GM12878 (cell line): ENCODE data around the gene TBCD. TPM values are rescaled to one million over a fixed set of nuclear protein-coding genes. Genes with fewer than 3 reads are reported as not detected.
A peak's percentile ranks its signal among the peaks of the same experiment; 100 is the strongest.

Experiments used
- ATAC-seq: fragments of 200-7000 bp; cut with Tn5 transposase; 3 replicates; pipeline ENCODE4 v1.9.1; 2020; ENCODE audit warnings: mild to moderate bottlenecking, moderate library complexity
- BruUV-seq: library from RNA; stranded (reverse); fragments of 400-500 nt; replicated peaks from 2 replicates; lab custom pipeline; 2021; lab: Mats Ljungman, UMichigan
- CTCF ChIA-PET: fragments of 300-600 bp; sonication (Branson Sonifier 250); formaldehyde crosslinking; extraction: SDS; loops from one replicate; lab custom pipeline; 2021; ENCODE audit warnings: inconsistent platforms; lab: Yijun Ruan, JAX
- POLR2A ChIA-PET: fragments of 350-600 bp; formaldehyde crosslinking; extraction: SDS; loops from one replicate; lab custom pipeline; 2021; ENCODE audit warnings: inconsistent platforms; lab: Charles Lee
- RAD21 ChIA-PET: fragments of 300-600 bp; sonication (Branson Sonifier 250); formaldehyde crosslinking; loops from one replicate; lab custom pipeline; 2023; ENCODE audit warnings: antibody characterized with exemption; ENCODE audit not compliant: unreplicated experiment; lab: Charles Lee
- SMC1A ChIA-PET: fragments of 300-600 bp; sonication (Branson Sonifier 250); formaldehyde crosslinking; loops from one replicate; lab custom pipeline; 2023; ENCODE audit not compliant: unreplicated experiment, uncharacterized antibody; lab: Charles Lee
- DNase-seq: peaks from one replicate; pipeline ENCODE4 v3.0.0-alpha.2; 2011; ENCODE audit warnings: low read depth, low spot score
- FAIRE-seq: peaks from 3 replicates; lab custom pipeline; 2011; peaks lifted over from hg19 to GRCh38; lab: Jason Lieb, UNC
- H2AFZ ChIP-seq: 2 replicates; pipeline ENCODE4 v1.6.0; 2011; ENCODE audit warnings: low read depth, low read length, control low read depth; ENCODE audit not compliant: control insufficient read depth
- H3K27ac ChIP-seq: 2 replicates; pipeline ENCODE4 v1.5.1; 2011; ENCODE audit warnings: control low read depth; ENCODE audit not compliant: control insufficient read depth, insufficient read depth
- H3K27me3 ChIP-seq, 2 experiments: replicated peaks in 1 of 2; 2 replicates each; pipeline versions ENCODE4 v1.6.0 to v1.6.1; 2011; ENCODE audit warnings: low read length in 1 of 2; ENCODE audit not compliant: control insufficient read depth in 2 of 2, insufficient read depth in 2 of 2
- H3K36me3 ChIP-seq, 2 experiments: 2 replicates each; pipeline ENCODE4 v1.5.1; 2011; ENCODE audit warnings: low read length in 1 of 2; ENCODE audit not compliant: control insufficient read depth in 2 of 2, insufficient read depth in 2 of 2
- H3K4me1 ChIP-seq: 2 replicates; pipeline ENCODE4 v1.6.1; 2011; ENCODE audit warnings: mild to moderate bottlenecking, low read length, moderate library complexity, mixed read lengths; ENCODE audit not compliant: control insufficient read depth, insufficient read depth
- H3K4me2 ChIP-seq: 2 replicates; pipeline ENCODE4 v1.6.0; 2011; ENCODE audit warnings: control low read depth; ENCODE audit not compliant: control insufficient read depth, insufficient read depth
- H3K4me3 ChIP-seq: fragments of 200-600 bp; sonication (generic); 2 replicates; pipeline ENCODE4 v1.5.1; 2016
- H3K79me2 ChIP-seq: 2 replicates; pipeline ENCODE4 v1.6.0; 2011; ENCODE audit warnings: low read length; ENCODE audit not compliant: control insufficient read depth, insufficient read depth
- H3K9ac ChIP-seq: 2 replicates; pipeline ENCODE4 v1.8.0; 2011; ENCODE audit warnings: low read length, control low read depth, mixed read lengths; ENCODE audit not compliant: control insufficient read depth, insufficient read depth
- H3K9me3 ChIP-seq: replicated peaks from 3 replicates; pipeline ENCODE4 v1.5.1; 2011; ENCODE audit warnings: mild to moderate bottlenecking, low read length; ENCODE audit not compliant: control insufficient read depth, insufficient read depth
- H4K20me1 ChIP-seq: 2 replicates; pipeline ENCODE4 v1.6.0; 2011; ENCODE audit not compliant: control insufficient read depth, insufficient read depth
- CBX5 ChIP-seq: sonication (generic); IDR thresholded peaks from 2 replicates; pipeline ENCODE4 v1.6.1; 2016; ENCODE audit warnings: low read depth, moderate library complexity, mild to moderate bottlenecking, inconsistent platforms
- FOS ChIP-seq: IDR thresholded peaks from 3 replicates; pipeline ENCODE4 v1.6.1; 2011; ENCODE audit warnings: borderline replicate concordance; ENCODE audit not compliant: insufficient read length; ENCODE audit errors: extremely low read depth
- IRF4 ChIP-seq: IDR thresholded peaks from 2 replicates; pipeline ENCODE4 v1.6.1; 2011; ENCODE audit warnings: low read depth, low read length
- KDM1A ChIP-seq: fragments of 200-600 bp; sonication (generic); IDR thresholded peaks from 2 replicates; pipeline ENCODE4 v1.6.1; 2016; ENCODE audit warnings: borderline replicate concordance
- POU2F2 ChIP-seq: IDR thresholded peaks from 3 replicates; pipeline ENCODE4 v1.6.1; 2011; ENCODE audit warnings: low read depth, mild to moderate bottlenecking, low read length, borderline replicate concordance
- SUZ12 ChIP-seq: fragments of 200-600 bp; sonication (generic); IDR thresholded peaks from one replicate; pipeline ENCODE4 v1.6.1; 2018; ENCODE audit warnings: antibody characterized with exemption, mild to moderate bottlenecking; ENCODE audit not compliant: unreplicated experiment
- WGBS: methylation state at CpG from one replicate; pipeline ENCODE4 v1.1.6; 2016; ENCODE audit warnings: low lambda C conversion rate; ENCODE audit not compliant: insufficient replicate concordance, insufficient coverage; ENCODE audit errors: missing lambda C conversion rate; 5-methylcytosine and 5-hydroxymethylcytosine counted together
- in situ Hi-C: fragments of 300-500 bp; cut with MboI; formaldehyde crosslinking; loops from 9 replicates; pipeline ENCODE4 v1.14.3; 2018; ENCODE audit warnings: mixed read lengths
- intact Hi-C: fragments of 100-400 bp; cut with micrococcal nuclease; formaldehyde crosslinking; loops from one replicate; pipeline ENCODE4 v1.14.2; 2022; ENCODE audit not compliant: unreplicated experiment
- polyA plus RNA-seq, 11 experiments: library from polyadenylated mRNA; depleted of rRNA in 4 of 11; unstranded in 6 of 11; stranded (reverse) in 5 of 11; fragments of >200 nt; fragmentation: Nextera tagmentation in 4 of 11; fragmentation: Illumina TruSeq in 1 of 11; extraction: Ambion mirVana in 4 of 11; extraction: Trizol in 1 of 11; gene quantifications; 1 replicate in 1 of 11; 2 replicates in 10 of 11; pipeline versions ENCODE4 v1.2.1 to v1.2.3, GENCODE V29; 2011 to 2016; ENCODE audit warnings: inconsistent platforms in 2 of 11, missing spikeins in 2 of 11, low read depth in 1 of 11
- total RNA-seq, 4 experiments: library from RNA; depleted of rRNA in 3 of 4; stranded (reverse); fragments of >200 nt in 3 of 4; fragmentation: Illumina TruSeq in 1 of 4; extraction: Trizol in 1 of 4; gene quantifications; 2 replicates each; pipeline versions ENCODE4 v1.2.1 to v1.2.3, GENCODE V29; 2013 to 2021
- TF ChIP-seq, protein P1 (sequence below): fragments of 450-650 bp; IDR thresholded peaks from 2 replicates; pipeline ENCODE4 v1.6.1; 2017; ENCODE audit warnings: mild to moderate bottlenecking, moderate library complexity
- TF ChIP-seq, protein P2 (sequence below): fragments of 450-650 bp; formaldehyde crosslinking; IDR thresholded peaks from 2 replicates; pipeline ENCODE4 v1.4.0; 2022; ENCODE audit warnings: mild to moderate bottlenecking, moderate library complexity

Gene TBCD
- total and polyA plus RNA-seq, 10 of the 15 experiments (the other 5 are each of a cell fraction or from before 2014, with no cell fraction given), result 10.3 to 114 (median 52.4) TPM

DNA sequence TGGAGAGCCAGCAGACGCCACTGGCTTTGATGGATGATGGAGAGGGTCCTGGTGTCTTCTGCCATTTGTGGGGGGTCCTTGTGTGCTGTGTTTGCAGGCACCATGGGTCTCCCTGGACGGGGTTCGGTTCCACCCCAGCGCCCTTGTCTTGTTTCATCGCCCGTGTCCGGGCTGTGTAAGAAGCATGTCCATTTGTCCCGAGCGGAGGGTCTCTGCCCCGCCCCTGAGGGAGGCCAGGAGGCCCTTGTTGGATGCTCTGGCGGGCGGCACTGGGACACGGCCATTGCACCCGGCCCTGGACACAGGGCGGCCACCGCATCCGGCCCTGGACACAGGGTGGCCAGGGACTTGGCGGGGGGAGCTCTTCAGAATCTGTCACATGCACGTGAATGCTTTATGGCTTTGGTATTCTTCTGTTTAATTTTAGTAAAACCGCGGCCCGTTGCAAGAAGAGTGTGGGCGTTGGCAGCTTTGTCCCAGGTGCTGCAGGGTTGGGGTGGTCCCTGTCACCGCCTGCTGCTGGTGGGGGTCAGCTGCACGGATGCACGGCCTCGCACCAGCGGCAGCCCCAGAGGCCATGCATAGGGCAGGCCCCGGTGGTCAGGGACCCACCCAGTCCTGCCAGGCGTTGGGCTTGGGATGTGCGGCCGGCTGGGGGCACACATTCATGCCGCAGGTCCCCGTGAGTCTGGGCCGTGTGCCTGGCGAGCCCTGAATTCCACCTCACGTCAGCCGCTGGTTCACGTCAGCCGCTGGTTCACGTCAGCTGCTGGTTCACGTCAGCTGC lies 108.9 kb downstream of the TBCD start (continued):
- TF ChIP-seq, protein P1, sequence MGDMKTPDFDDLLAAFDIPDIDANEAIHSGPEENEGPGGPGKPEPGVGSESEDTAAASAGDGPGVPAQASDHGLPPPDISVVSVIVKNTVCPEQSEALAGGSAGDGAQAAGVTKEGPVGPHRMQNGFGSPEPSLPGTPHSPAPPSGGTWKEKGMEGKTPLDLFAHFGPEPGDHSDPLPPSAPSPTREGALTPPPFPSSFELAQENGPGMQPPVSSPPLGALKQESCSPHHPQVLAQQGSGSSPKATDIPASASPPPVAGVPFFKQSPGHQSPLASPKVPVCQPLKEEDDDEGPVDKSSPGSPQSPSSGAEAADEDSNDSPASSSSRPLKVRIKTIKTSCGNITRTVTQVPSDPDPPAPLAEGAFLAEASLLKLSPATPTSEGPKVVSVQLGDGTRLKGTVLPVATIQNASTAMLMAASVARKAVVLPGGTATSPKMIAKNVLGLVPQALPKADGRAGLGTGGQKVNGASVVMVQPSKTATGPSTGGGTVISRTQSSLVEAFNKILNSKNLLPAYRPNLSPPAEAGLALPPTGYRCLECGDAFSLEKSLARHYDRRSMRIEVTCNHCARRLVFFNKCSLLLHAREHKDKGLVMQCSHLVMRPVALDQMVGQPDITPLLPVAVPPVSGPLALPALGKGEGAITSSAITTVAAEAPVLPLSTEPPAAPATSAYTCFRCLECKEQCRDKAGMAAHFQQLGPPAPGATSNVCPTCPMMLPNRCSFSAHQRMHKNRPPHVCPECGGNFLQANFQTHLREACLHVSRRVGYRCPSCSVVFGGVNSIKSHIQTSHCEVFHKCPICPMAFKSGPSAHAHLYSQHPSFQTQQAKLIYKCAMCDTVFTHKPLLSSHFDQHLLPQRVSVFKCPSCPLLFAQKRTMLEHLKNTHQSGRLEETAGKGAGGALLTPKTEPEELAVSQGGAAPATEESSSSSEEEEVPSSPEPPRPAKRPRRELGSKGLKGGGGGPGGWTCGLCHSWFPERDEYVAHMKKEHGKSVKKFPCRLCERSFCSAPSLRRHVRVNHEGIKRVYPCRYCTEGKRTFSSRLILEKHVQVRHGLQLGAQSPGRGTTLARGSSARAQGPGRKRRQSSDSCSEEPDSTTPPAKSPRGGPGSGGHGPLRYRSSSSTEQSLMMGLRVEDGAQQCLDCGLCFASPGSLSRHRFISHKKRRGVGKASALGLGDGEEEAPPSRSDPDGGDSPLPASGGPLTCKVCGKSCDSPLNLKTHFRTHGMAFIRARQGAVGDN, result 0 out of 2 replicates have a peak, but pooled peaks have one; percentile 42

DNA sequence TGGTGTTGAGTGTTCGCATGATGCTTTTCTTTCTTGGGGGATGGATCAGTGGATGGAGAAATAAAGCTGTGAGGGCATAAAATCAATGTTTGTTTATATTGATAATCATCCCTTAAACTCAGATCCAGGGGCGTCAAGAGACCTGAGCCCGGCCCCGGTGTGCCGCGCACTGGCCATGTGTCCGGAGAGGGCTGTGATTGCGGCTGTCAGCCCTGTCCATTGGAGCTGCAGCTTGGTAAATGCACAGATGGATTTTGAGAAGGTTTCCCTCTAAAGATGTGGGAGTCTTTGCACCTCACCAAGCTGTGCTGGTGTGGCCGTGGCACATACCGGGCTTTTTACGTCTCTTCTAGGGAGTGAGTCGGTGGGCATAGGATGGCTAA lies 109.5 kb downstream of the TBCD start:
- DNase-seq (no peak), ATAC-seq (no peak), FAIRE-seq (no peak)
- ChIA-PET SMC1A (interaction anchor here (0.6 to 3.1 kb wide), 8 partner anchors 8 to 565 kb away, joined by 3 to 15 read pairs (median 4); no protein-coding TSS in a partner anchor), RAD21 (interaction anchor here (0.9 to 4.8 kb wide), 4 partner anchors 9 to 81 kb away, joined by 3 to 30 read pairs (median 5); no protein-coding TSS in a partner anchor), CTCF (interaction anchor here (0.6 to 2.5 kb wide), 5 partner anchors 10 to 287 kb away, joined by 3 to 11 read pairs (median 6); no protein-coding TSS in a partner anchor), POLR2A (interaction anchor here (0.7 to 3.1 kb wide), 2 partner anchors 8 to 9 kb away, joined by 4 to 17 read pairs; no protein-coding TSS in a partner anchor)
- in situ Hi-C loops, result no loop called here
- H2AFZ ChIP-seq, result no peak overlapping the region
- H3K9me3 ChIP-seq, result no peaks in the 10 kb centered on the region
- BruUV-seq, result no TSS peak
- TF ChIP-seq FOS (no peak), POU2F2 (no peak), IRF4 (no peak), CBX5 (no peak), KDM1A (no peak), SUZ12 (no peak)
- TF ChIP-seq, protein P2, sequence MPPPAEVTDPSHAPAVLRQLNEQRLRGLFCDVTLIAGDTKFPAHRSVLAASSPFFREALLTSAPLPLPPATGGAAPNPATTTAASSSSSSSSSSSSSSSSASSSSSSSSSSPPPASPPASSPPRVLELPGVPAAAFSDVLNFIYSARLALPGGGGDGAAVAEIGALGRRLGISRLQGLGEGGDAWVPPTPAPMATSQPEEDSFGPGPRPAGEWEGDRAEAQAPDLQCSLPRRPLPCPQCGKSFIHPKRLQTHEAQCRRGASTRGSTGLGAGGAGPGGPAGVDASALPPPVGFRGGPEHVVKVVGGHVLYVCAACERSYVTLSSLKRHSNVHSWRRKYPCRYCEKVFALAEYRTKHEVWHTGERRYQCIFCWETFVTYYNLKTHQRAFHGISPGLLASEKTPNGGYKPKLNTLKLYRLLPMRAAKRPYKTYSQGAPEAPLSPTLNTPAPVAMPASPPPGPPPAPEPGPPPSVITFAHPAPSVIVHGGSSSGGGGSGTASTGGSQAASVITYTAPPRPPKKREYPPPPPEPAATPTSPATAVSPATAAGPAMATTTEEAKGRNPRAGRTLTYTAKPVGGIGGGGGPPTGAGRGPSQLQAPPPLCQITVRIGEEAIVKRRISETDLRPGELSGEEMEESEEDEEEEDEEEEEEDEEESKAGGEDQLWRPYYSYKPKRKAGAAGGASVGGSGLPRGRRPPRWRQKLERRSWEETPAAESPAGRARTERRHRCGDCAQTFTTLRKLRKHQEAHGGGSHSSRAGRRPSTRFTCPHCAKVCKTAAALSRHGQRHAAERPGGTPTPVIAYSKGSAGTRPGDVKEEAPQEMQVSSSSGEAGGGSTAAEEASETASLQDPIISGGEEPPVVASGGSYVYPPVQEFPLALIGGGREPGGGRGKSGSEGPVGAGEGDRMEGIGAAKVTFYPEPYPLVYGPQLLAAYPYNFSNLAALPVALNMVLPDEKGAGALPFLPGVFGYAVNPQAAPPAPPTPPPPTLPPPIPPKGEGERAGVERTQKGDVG, result no peak
- H3K9ac ChIP-seq, result no peak overlapping the region; the same call in 1 of the 2 replicates
- intact Hi-C loops, result loop anchor here (10.0 kb wide), 1 partner anchor 77 kb away; no protein-coding TSS in a partner anchor
- 99% methylated on average over 12 of the region's 12 CpGs for WGBS
- H3K4me3 ChIP-seq, result no peak overlapping the region; the same call in 1 of the 2 replicates
- 0 out of 2 replicates have a peak overlapping the region, but pooled peaks have one; percentile 79 for H3K27ac ChIP-seq
- peak overlapping the region; percentile 70; the same call in 1 of the 2 replicates for H3K4me2 ChIP-seq
- H3K27me3 ChIP-seq, result no peaks in the 10 kb centered on the region
- no peaks in the 10 kb centered on the region for H4K20me1 ChIP-seq
- H3K36me3 ChIP-seq, result no peaks in the 10 kb centered on the region; a peak in 2 of 4 replicates
- H3K79me2 ChIP-seq, result peaks cover 45% of the 10 kb centered on the region
- H3K4me1 ChIP-seq, result peaks cover 67% of the 10 kb centered on the region
